Transverse colon (tissue), 4 donors: ENCODE data around the gene CMTM4.

ENCODE experiments used
- EP300 ChIP-seq: sonication (generic); formaldehyde crosslinking; IDR thresholded peaks from one replicate; pipeline ENCODE4 v1.6.1; 2017; ENCODE audit warnings: antibody characterized with exemption, low read depth
- POLR2A ChIP-seq: fragments of 450-650 bp; IDR thresholded peaks from one replicate; pipeline ENCODE4 v1.6.1; 2016; ENCODE audit warnings: antibody characterized with exemption, mild to moderate bottlenecking, moderate library complexity
- POLR2AphosphoS5 ChIP-seq, 3 donors: sonication (generic); formaldehyde crosslinking; IDR thresholded peaks; one replicate each; pipeline ENCODE4 v1.6.1; 2016; ENCODE audit warnings: antibody characterized with exemption in 3 of 3
- TF ChIP-seq, protein P1 (sequence below), 5 experiments: fragments of 200-600 bp in 3 of 5; fragments of 450-650 bp in 2 of 5; sonication (generic) in 3 of 5; IDR thresholded peaks; 1 replicate in 2 of 5; 2 replicates in 3 of 5; pipeline ENCODE4 v1.5.1; 2016 to 2017; ENCODE audit warnings: antibody characterized with exemption in 5 of 5, inconsistent platforms in 3 of 5, mild to moderate bottlenecking in 2 of 5, moderate library complexity in 1 of 5

DNA sequence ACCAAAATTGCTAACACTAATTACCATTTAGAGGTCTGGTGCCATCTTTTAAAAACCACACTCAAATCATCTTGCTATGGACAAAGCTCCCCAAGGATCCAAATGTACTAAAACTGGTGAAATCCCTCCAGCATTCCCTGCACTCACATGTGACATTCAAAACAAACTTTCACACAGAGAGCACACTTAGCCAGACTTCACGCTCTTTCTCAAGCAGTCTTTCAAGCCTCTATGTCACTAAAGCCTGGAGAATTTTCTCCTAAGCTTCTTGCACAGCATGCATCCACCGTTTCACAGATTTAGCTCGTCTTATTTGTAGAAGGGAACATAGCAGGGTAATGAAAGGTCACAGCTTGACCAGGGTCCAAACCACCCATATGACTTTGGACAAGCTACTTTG, 72.8 kb downstream of the CMTM4 start:
- TF ChIP-seq, protein P1, sequence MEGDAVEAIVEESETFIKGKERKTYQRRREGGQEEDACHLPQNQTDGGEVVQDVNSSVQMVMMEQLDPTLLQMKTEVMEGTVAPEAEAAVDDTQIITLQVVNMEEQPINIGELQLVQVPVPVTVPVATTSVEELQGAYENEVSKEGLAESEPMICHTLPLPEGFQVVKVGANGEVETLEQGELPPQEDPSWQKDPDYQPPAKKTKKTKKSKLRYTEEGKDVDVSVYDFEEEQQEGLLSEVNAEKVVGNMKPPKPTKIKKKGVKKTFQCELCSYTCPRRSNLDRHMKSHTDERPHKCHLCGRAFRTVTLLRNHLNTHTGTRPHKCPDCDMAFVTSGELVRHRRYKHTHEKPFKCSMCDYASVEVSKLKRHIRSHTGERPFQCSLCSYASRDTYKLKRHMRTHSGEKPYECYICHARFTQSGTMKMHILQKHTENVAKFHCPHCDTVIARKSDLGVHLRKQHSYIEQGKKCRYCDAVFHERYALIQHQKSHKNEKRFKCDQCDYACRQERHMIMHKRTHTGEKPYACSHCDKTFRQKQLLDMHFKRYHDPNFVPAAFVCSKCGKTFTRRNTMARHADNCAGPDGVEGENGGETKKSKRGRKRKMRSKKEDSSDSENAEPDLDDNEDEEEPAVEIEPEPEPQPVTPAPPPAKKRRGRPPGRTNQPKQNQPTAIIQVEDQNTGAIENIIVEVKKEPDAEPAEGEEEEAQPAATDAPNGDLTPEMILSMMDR (IDR thresholded peaks at IDR 0.05): no peak
- TF ChIP-seq POLR2A (no peak), POLR2AphosphoS5 (IDR thresholded peaks at IDR 0.05) (no peak), EP300 (no peak)
